H1 (cell line): ENCODE data around the gene NQO2. TPM values are rescaled to one million over a fixed set of nuclear protein-coding genes. Genes with fewer than 3 reads are reported as not detected.

Experiments
- BACH1 ChIP-seq: IDR thresholded peaks from 2 replicates; pipeline ENCODE4 v1.6.1; 2012; ENCODE audit warnings: low read length, improper control_type of control experiment
- CBX8 ChIP-seq: fragments of 300-800, 300-1000 bp; sonication (generic); IDR thresholded peaks from 2 replicates; pipeline ENCODE4 v1.7.1; 2016; ENCODE audit warnings: low read depth, low read length, borderline replicate concordance
- CHD1 ChIP-seq: IDR thresholded peaks from 2 replicates; pipeline ENCODE4 v1.6.1; 2012; ENCODE audit warnings: low read depth, low read length, improper control_type of control experiment
- CHD2 ChIP-seq: IDR thresholded peaks from 2 replicates; pipeline ENCODE4 v1.6.1; 2012; ENCODE audit warnings: low read length, improper control_type of control experiment
- GABPA ChIP-seq: IDR thresholded peaks from 2 replicates; pipeline ENCODE4 v1.6.1; 2011; ENCODE audit warnings: mild to moderate bottlenecking, low read length, moderate library complexity, borderline replicate concordance; ENCODE audit not compliant: insufficient read depth
- polyA plus RNA-seq, 7 experiments: library from polyadenylated mRNA; depleted of rRNA in 3 of 7; stranded (reverse) in 5 of 7; unstranded in 2 of 7; fragments of >200 nt in 5 of 7; fragments of 200-250 nt in 2 of 7; gene quantifications; 1 replicate in 5 of 7; 2 replicates in 1 of 7; 4 replicates in 1 of 7; pipeline versions ENCODE4 v1.2.1 to v1.2.3, GENCODE V29; 2011 to 2013; ENCODE audit warnings: missing spikeins in 2 of 7, mixed read lengths in 2 of 7
- total RNA-seq: library from RNA; stranded (reverse); fragmentation: NEBNext Ultra II Directional; extraction: Animal tissue kit (Norgen Biotek cat#: 25700); gene quantifications from 2 replicates; pipeline ENCODE4 v1.2.1, GENCODE V29; 2021

Gene NQO2
- total and polyA plus RNA-seq, 2 of the 8 experiments (the other 6 are each of a cell fraction or from before 2014, with no cell fraction given): 135 to 168 TPM

DNA sequence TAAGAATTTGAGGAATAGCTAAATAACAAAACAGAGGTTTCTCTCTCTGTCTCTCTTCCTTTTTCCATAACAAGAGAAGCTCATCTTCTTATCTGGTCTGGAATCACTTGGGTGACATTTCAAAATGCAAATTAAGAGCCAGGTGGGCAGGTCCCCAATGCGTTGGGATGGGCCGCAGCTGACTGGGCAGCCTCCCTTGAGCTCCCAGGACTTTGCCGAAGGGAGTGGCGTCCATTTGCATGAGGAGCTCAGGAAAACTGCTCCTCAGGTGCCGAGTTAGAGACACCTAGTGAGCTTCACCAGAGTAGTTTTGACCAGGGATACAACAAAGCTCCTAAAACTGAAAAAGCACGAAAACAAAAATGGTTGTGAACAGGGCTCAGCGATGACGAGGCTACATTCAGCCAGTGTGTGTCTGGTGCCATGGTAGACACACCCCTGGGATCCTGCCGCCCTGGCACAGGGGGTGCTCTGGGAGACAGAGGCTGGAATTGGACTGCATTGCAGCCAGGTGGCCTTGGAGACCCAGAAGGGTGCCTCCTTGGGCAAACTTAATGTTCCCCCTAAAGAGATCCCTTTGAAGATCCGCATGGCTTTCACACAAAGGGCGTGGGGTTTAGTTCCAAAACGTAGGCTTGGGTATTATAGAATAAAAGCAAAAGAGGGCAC lies 14.8 kb upstream of the NQO2 start (continued):
- TF ChIP-seq CHD1 (no peak), BACH1 (no peak), CHD2 (no peak), GABPA (no peak), CBX8 (no peak)
